NT2/D1 (cell line): ENCODE data around the gene SLC2A13.

ENCODE experiments used
- SUZ12 ChIP-seq: IDR thresholded peaks from 2 replicates; pipeline ENCODE4 v1.6.1; 2011; ENCODE audit not compliant: insufficient read length, insufficient read depth; ENCODE audit errors: extremely low read depth
- ZNF274 ChIP-seq: IDR thresholded peaks from 2 replicates; pipeline ENCODE4 v1.6.1; 2011; ENCODE audit warnings: mild to moderate bottlenecking, low read depth, low read length

- no peak for TF ChIP-seq SUZ12
- no peak for TF ChIP-seq ZNF274
These were observed 270.1 kb downstream of the SLC2A13 start for GRCh38 chr12:39835517-39836489.
